MCF 10A (cell line): ENCODE results near the gene DDX54. TPM values are rescaled to one million over a fixed set of nuclear protein-coding genes. Genes with fewer than 3 reads are reported as not detected.

Experiments
- BruUV-seq: library from RNA; stranded (reverse); fragments of 400-500 nt; replicated peaks from 2 replicates; lab custom pipeline; 2021; lab: Mats Ljungman, UMichigan
- CTCF ChIA-PET: fragments of 300-600 bp; sonication (Branson Sonifier 250); formaldehyde crosslinking; extraction: SDS; loops from one replicate; lab custom pipeline; 2021; ENCODE audit warnings: antibody characterized with exemption, inconsistent platforms; lab: Yijun Ruan, JAX
- POLR2A ChIA-PET: fragments of 300-600, 350-650 bp; sonication (Branson Sonifier 250); formaldehyde crosslinking; extraction: SDS; loops from one replicate; lab custom pipeline; 2020; ENCODE audit warnings: antibody characterized with exemption, inconsistent platforms; lab: Yijun Ruan, JAX
- DNase-seq: peaks from one replicate; pipeline ENCODE4 v3.0.0-alpha.2; 2018; ENCODE audit not compliant: unreplicated experiment
- H3K27ac Mint-ChIP-seq: one replicate; pipeline ENCODE4 v1.8.0; 2022; ENCODE audit warnings: mild to moderate bottlenecking, low read depth, mixed read lengths; ENCODE audit not compliant: unreplicated experiment
- H3K27me3 Mint-ChIP-seq: one replicate; pipeline ENCODE4 v1.8.0; 2022; ENCODE audit warnings: mixed read lengths; ENCODE audit not compliant: insufficient read depth, unreplicated experiment
- H3K36me3 Mint-ChIP-seq: one replicate; pipeline ENCODE4 v1.8.0; 2022; ENCODE audit warnings: mild to moderate bottlenecking, moderate library complexity, mixed read lengths; ENCODE audit not compliant: insufficient read depth, unreplicated experiment
- H3K4me1 Mint-ChIP-seq: one replicate; pipeline ENCODE4 v1.8.0; 2022; ENCODE audit warnings: mixed read lengths; ENCODE audit not compliant: insufficient read depth, unreplicated experiment
- H3K4me3 Mint-ChIP-seq: one replicate; pipeline ENCODE4 v1.8.0; 2022; ENCODE audit warnings: mild to moderate bottlenecking, moderate library complexity, mixed read lengths; ENCODE audit not compliant: unreplicated experiment
- H3K9me3 Mint-ChIP-seq: one replicate; pipeline ENCODE4 v1.8.0; 2022; ENCODE audit warnings: mixed read lengths; ENCODE audit not compliant: unreplicated experiment
- intact Hi-C: fragments of 100-400 bp; cut with micrococcal nuclease; formaldehyde crosslinking; loops from 2 replicates; pipeline ENCODE4 v1.14.1; 2022
- total RNA-seq: library from RNA; stranded (reverse); gene quantifications from 2 replicates; pipeline ENCODE4 v1.2.3, GENCODE V29; 2022
- TF ChIP-seq, protein P1 (sequence below): fragments of 200-600 bp; IDR thresholded peaks from one replicate; pipeline ENCODE4 v1.8.0; 2022; ENCODE audit warnings: antibody characterized with exemption, mild to moderate bottlenecking; ENCODE audit not compliant: unreplicated experiment

DDX54 gene
- total RNA-seq, 1 experiment from 2014 or later, result 75.8 TPM

DNA sequence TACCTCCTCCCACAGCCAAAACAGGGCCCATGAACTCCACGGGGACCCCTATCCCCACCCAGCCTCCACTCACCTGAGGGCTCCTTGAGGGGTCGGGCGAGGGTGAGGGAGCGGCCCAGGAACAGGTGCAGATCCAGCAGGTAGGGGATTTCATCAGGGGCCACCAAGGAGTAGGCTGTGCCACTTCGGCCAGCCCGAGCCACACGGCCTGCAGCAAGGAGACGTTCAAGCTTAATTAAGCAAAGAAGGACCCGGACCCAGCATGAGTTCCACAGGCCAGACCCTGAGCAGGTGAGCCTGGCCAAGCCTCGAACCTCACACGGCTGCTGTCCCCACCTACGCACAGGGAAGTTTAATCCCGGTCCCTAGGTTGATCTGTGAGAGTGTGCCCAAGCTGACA, 15.6 kb downstream of the DDX54 start:
- no peaks in the 10 kb centered on the region for H3K9me3 Mint-ChIP-seq
- DNase-seq, result no peak
- BruUV-seq, result no TSS peak
- intact Hi-C loops, result no loop called here
- H3K27me3 Mint-ChIP-seq, result no peaks in the 10 kb centered on the region
- TF ChIP-seq, protein P1, sequence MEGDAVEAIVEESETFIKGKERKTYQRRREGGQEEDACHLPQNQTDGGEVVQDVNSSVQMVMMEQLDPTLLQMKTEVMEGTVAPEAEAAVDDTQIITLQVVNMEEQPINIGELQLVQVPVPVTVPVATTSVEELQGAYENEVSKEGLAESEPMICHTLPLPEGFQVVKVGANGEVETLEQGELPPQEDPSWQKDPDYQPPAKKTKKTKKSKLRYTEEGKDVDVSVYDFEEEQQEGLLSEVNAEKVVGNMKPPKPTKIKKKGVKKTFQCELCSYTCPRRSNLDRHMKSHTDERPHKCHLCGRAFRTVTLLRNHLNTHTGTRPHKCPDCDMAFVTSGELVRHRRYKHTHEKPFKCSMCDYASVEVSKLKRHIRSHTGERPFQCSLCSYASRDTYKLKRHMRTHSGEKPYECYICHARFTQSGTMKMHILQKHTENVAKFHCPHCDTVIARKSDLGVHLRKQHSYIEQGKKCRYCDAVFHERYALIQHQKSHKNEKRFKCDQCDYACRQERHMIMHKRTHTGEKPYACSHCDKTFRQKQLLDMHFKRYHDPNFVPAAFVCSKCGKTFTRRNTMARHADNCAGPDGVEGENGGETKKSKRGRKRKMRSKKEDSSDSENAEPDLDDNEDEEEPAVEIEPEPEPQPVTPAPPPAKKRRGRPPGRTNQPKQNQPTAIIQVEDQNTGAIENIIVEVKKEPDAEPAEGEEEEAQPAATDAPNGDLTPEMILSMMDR, result no peak
- ChIA-PET POLR2A (interaction anchor here (0.6 kb wide), 1 partner anchor 58 kb away, joined by 3 read pairs; no protein-coding TSS in a partner anchor), CTCF (interaction anchor here (9.7 kb wide), 1 partner anchor 120 kb away, joined by 131 read pairs; no protein-coding TSS in a partner anchor)
- H3K4me1 Mint-ChIP-seq, result peaks cover 5% of the 10 kb centered on the region
- no peak overlapping the region for H3K4me3 Mint-ChIP-seq
- H3K27ac Mint-ChIP-seq, result no peak overlapping the region
- H3K36me3 Mint-ChIP-seq, result peaks cover 87% of the 10 kb centered on the region

DNA sequence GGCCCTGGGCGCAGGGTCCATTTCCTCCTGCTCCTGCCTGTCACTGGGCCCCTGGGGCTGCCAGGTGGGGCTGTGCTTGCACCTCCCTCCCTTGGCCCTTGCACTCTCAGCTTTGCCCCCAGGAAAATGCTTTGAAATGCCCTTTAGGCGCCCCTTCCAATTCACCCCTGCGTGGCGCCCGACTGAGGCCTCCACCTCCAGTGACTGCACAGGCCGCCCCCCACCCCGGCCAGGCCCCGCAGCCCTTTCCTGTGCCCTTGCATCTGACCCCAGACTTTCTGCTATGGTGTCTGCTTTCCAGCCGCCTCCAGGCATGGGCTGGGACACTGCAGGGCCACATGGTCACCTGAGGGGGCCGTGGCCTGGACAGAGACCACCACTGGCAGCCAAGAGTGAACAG, 17.4 kb downstream of the DDX54 start:
- no peak overlapping the region for H3K4me3 Mint-ChIP-seq
- BruUV-seq, result no TSS peak
- POLR2A ChIA-PET, result interaction anchor here (1.2 kb wide), 1 partner anchor 8 kb away, joined by 3 read pairs; no protein-coding TSS in a partner anchor
- CTCF ChIA-PET, result interaction anchor here (0.8 to 1.5 kb wide), 3 partner anchors 14 to 175 kb away, joined by 3 to 8 read pairs (median 5); no protein-coding TSS in a partner anchor
- intact Hi-C loops, result no loop called here
- TF ChIP-seq, protein P1, result no peak
- DNase-seq, result no peak
- H3K9me3 Mint-ChIP-seq, result no peaks in the 10 kb centered on the region
- peaks cover 81% of the 10 kb centered on the region for H3K36me3 Mint-ChIP-seq
- H3K27ac Mint-ChIP-seq, result no peak overlapping the region
- H3K4me1 Mint-ChIP-seq, result no peaks in the 10 kb centered on the region
- H3K27me3 Mint-ChIP-seq, result no peaks in the 10 kb centered on the region

DNA sequence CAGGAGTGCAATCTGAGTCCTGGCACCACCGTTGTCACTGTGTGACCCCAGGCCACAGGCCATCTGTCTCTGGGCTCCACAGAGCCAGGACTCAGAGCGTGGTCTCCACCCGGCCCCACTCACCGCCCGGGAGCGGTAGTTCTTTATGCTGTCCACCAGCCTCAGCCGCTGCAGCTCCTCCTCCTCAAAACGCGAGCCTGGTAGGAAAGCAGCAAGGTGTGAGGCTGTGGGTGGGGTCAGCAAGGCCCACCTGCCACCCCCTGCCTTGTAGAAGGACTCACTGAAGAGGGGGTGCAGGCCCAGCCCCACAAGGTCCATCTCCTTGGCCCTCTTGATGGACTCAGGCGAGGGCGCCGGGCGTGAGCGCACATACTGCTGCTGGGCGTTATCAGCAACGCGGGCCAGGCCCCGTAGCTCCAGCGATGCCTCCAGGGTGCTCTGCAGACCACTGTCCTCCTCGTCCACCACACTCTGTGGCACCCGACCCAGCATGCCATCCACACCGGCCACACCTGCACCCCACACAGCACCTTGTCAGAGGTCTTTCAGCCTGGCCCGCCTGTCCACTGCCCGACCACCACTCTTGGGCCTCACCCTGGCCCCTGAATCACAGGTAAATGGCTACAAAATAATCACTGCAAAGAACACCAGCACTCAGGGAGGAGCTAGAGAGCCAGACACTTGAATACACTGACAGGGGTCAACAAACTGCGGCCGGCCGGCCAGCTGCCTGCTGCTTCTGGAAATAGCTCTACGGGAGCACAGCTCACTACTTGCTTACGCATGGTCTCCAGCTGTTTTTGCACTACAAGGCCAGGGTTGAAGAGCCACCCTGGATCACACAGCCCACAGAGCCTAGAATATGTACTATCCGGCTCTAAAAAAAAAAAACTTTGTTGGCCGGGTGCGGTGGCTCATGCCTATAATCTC, 19.5 kb downstream of the DDX54 start:
- H3K4me3 Mint-ChIP-seq, result no peak overlapping the region
- peaks cover under 1% of the 10 kb centered on the region for H3K4me1 Mint-ChIP-seq
- peaks cover 74% of the 10 kb centered on the region for H3K36me3 Mint-ChIP-seq
- POLR2A ChIA-PET, result no interaction called here
- H3K27me3 Mint-ChIP-seq, result no peaks in the 10 kb centered on the region
- H3K9me3 Mint-ChIP-seq, result no peaks in the 10 kb centered on the region
- TF ChIP-seq, protein P1, result no peak
- CTCF ChIA-PET, result interaction anchor here (0.6 to 2.5 kb wide), 8 partner anchors 9 to 892 kb away, joined by 3 to 17 read pairs (median 4); partner anchors contain the start of gene RASAL1
- DNase-seq, result no peak
- BruUV-seq, result no TSS peak
- H3K27ac Mint-ChIP-seq, result no peak overlapping the region
- intact Hi-C loops, result no loop called here

DNA sequence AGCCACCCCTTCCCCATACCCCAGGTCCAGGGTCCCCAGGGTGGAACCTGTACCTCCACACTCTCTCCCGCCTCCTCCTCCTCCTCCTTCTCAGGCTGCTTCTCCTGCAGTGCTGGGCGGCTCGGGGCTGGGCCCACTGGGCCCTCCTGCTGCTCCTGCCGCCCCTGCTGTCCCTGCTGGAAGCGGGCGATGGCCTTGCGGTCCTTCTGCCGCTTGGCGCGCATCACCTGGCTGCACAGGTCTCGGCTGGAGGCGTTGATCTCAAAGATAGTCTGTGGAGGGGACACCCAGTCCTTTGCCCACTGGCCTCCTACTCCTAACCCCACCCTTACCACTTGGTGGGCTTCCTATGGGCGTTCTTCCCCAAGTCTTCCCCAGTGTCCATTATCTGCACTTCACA, 21.3 kb downstream of the DDX54 start:
- TF ChIP-seq, protein P1, result no peak
- H3K9me3 Mint-ChIP-seq, result no peaks in the 10 kb centered on the region
- peaks cover 78% of the 10 kb centered on the region for H3K36me3 Mint-ChIP-seq
- no peak overlapping the region for H3K4me3 Mint-ChIP-seq
- no peak for DNase-seq
- H3K27me3 Mint-ChIP-seq, result no peaks in the 10 kb centered on the region
- intact Hi-C loops, result no loop called here
- CTCF ChIA-PET, result interaction anchor here (1.6 to 2.5 kb wide), 3 partner anchors 10 to 171 kb away, joined by 4 to 17 read pairs (median 9); no protein-coding TSS in a partner anchor
- BruUV-seq, result no TSS peak
- peaks cover 11% of the 10 kb centered on the region for H3K4me1 Mint-ChIP-seq
- POLR2A ChIA-PET, result no interaction called here
- no peak overlapping the region for H3K27ac Mint-ChIP-seq
